Medulla oblongata (tissue), 1 donor: ENCODE measurements around the gene AAMDC.
"Not testable (repeated sequence)": the region's sequence is repeated elsewhere in the genome, so short reads cannot be mapped to it uniquely, and the experiment has no call there.

Source experiments
- DNase-seq: peaks from one replicate; pipeline ENCODE4 v3.0.0-alpha.2; 2015; ENCODE audit errors: extremely low spot score

AAMDC gene

DNA sequence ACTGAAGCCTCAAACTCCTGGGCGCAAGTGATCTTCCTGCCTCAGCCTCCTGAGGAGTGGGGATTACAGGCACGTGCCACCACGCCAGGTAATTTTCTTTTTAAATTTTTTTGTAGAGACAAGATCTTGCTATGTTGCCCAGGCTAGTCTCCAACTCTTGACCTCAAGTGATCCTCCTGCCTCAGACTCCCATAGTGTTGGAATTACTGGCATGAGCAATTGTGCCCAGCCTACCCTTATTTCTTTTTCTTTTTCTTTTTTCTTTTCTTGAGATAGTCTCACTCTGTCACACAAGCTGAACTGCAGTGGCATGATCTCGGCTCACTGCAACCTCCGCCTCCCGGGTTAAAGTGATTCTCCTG lies 63.9 kb downstream of the AAMDC start:
- no peak for DNase-seq

GRCh38 chr11:77886401-77886800 lies 65.5 kb downstream of the AAMDC start:
- DNase-seq = no peak

GRCh38 chr11:77889045-77889444 lies 68.1 kb downstream of the AAMDC start:
- not testable (repeated sequence) for DNase-seq

DNA sequence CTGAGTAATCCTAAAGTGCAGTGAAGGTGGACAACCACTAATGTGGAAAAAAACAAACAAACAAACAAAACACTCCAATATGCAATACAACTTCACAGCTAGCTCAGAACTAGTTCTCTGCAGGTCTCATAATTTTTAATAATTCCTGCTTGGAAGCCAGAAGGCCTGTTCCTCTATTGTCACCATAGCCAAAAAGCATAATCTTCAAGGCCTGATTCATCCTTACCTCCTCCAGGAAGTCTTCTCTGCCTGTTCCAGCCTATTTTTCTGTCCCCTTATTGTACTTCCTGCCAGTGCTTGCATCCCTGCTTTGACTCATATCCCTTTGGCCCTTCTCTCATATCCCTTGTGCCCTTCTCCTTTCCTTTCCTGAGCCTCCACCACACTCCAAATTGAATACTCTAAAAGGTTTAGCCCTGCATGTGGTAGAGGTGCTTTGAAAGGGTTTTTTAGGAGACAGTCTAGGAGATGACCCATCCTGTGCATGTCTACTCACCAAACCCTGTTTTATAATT lies 69.2 kb downstream of the AAMDC start:
- not testable (repeated sequence) for DNase-seq

GRCh38 chr11:77890619-77891056 lies 69.7 kb downstream of the AAMDC start:
- not testable (repeated sequence) for DNase-seq

DNA sequence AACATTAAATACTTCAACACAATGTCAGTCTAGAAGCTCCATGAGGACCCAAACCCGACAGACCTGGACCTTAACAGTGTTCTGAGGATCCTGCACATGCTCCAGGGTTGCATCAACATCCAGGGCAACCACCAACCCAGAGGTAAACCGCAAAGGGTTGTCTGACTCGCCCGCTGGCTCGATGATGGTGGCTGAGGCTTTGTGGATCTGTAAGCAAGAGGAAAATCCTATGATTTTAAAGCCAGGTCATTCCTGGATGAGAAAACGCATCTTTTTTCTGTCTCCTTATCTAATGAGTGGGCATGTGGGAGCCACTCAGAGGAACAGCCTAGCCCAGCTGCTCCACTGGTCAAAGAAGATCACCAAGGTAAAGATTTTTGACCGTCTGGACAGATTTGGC lies 70.3 kb downstream of the AAMDC start:
- not testable (repeated sequence) for DNase-seq

GRCh38 chr11:77891703-77892102 lies 70.8 kb downstream of the AAMDC start:
- DNase-seq = not testable (repeated sequence)

DNA sequence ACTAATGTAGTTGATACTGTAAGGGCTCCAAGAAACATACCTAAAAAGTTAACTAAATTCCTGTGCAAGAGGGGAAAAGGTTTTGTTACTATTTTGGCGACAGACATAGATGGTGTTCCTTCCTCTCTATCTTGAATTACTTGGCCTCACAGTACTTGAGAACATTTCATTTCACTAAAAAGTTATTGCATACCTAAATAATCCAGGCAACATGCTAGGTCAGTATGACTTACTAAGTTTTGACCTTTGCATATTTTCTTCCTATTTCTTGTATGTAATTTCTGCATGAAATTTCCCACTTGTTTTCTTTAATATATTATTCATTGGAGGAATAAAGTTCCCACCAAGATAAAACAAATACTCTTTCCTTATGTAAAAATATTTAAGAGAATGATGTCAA lies 74.0 kb downstream of the AAMDC start:
- DNase-seq = not testable (repeated sequence)

GRCh38 chr11:77908835-77909234 lies 87.9 kb downstream of the AAMDC start:
- DNase-seq = no peak

- no peak for DNase-seq
Measured at GRCh38 chr11:77909277-77909676, 88.3 kb downstream of the AAMDC start.

GRCh38 chr11:77910828-77911227 lies 89.9 kb downstream of the AAMDC start:
- DNase-seq = not testable (repeated sequence)

DNA sequence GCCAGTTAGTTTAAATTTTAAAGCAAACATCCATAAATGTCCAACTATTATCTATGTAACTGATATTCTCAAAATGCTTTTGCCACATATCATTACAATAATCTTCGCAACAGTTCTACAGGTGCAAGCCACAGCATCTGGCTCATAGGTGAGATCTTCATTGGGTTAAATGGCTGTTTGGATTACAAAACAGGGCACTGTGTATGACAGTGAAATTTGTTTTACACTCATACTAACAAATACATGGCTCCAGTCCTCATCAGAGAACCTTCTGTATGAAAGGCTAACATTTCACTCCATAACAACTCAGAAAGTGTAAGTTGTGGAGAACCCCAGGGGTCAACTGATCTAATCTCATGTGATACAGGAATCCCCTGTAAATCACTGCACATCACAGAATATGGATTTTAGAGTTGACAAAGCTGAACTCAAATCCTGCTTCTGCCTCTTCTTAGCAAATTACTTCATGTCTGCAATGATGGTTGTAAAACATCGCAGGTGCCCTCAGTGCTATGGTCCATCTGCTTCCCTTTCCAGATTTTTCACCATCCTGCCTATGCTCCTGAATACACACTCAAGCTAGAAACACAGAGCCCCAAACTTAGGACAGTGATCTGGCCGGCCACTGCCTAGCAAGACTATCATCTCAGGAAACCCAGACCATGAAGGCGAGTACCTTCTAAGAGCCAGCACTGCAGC lies 92.8 kb downstream of the AAMDC start:
- DNase-seq = not testable (repeated sequence)

- not testable (repeated sequence) for DNase-seq
Measured at GRCh38 chr11:77914307-77914791, 93.4 kb downstream of the AAMDC start.

- DNase-seq = not testable (repeated sequence)
Measured at GRCh38 chr11:77917713-77918112, 96.8 kb downstream of the AAMDC start.
